ENCODE measurements around the gene SPEN.
"Not testable (repeated sequence)": the region's sequence is repeated elsewhere in the genome, so short reads cannot be mapped to it uniquely, and the experiment has no call there.

SPEN gene

DNA sequence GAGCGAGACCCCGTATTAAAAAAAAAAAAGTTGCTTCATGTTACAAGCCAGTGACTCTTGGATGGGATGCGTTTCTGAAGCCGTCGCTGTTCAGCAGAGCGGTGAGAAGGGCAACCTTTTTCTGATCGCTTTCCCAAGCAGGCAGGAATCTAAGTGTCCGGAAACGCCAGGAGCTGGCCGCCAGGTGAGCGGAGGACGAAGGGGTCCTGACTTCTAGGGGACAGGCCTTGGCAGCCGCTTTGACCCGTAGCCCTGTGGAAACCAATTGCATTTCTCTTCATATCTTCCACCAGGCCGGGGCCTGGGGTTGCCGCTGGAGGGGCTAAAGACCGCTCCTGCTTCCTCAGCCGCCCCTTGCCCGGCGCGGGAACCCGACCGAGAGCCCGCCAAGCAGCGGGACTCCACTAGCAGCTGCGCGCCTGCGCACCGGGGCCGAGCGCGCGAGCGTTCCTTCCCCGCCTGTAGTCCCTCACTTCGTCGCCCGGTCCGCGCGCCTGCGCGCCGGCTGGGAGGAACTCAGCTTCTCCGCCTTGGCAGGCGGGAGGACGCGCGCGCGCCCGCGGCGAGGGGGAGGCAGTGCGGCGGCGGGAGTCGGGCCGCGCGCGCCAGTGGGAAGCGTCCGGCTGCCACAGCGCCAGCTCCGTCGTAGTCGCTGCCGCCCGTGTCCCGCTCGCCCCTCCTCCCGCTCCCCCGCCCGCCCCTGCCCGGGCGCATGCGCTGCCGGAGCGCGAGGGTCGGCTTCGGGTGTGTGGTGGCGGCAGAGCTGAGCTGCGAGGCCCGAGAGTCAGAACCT, at the start of gene SPEN:
TSS of gene SPEN (plus strand) at position 608 of the 793 bp plus-strand sequence. CDS start 361 bp downstream, outside the sequence.
- peak; percentile 80 for DNase-seq (ENCODE audit: low read depth)

DNA sequence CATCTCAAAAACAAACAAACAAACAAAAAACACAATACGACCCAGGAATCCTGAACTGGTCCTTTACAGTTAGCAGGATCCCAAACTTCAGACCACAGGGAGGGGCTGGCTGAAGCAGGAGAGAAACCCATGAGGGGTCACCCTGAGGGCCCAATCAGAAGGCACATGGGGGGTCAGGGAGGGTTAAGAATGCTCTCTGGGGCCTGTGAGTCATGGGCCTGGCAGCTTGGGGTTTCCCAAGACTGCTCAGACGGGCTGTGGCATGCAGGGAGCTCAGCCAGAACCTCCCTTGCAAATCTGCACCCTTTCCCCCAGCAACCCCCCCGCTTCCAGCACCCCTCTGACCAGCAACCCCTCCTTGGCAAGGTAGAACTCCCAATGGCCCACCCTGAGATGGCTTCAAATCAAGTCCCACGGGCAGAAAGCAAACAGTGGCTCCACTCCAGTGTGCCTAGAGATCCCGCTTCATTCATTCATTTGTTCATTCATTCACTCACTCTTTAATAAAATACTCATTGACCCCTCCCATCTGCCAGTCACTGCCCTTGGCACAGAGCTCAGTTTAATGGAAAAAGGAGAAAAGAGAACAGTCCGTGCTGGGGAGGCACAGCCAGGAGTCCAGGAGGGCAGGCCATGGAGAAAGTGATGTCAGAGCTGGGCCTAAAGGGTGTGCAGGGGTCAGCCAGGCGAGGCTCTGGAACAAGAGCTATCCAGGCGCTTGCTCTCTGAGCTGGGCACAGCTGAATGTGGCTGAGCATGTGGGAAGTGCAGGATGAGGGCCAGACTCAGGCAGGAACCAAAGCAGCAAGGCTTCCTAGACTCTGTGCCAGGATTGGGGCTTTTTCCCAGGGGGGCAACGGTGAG, 48.3 kb upstream of the SPEN start:
- DNase-seq (ENCODE audit: low read depth) = peak; percentile 98

- peak; percentile 76 for DNase-seq (ENCODE audit: low read depth)
These were observed 47.3 kb upstream of the SPEN start for GRCh38 chr1:15799928-15800835.

DNA sequence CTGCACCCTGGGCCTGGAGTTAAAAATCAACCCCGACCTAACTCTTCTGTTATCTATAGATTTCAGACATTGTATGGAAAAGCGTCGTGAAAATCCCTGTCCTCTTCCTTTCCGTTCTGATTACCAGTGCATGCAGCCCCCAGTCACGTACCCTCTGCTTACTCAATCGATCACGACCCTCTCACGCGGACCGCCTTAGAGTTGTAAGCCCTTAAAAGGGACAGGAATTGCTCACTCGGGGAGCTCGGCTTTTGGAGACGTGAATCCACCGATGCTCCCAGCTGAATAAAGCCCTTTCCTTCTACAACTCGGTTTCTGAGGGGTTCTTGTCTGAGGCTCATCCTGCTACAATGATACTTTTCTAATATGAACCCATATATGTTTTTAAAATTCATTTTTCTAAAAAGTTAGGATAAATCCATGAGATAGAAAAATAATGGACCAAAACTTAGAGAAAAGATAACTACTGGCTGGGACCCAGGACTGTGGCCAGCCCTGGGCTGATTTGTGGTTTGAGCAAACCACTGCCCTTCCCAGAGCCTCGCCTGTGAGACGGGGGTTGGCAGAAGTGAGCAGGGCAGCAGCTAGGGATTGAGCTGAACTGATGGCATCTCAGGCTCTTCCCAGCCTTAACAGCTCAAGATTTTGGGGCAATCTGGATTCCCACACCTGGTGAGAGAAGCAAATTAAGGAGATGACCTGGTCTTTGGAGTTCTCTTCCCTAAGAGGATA, 45.1 kb upstream of the SPEN start:
- DNase-seq (ENCODE audit: low read depth) = no peak

- DNase-seq (ENCODE audit: low read depth) = no peak
These were observed 44.1 kb upstream of the SPEN start for GRCh38 chr1:15803380-15803779.

DNA sequence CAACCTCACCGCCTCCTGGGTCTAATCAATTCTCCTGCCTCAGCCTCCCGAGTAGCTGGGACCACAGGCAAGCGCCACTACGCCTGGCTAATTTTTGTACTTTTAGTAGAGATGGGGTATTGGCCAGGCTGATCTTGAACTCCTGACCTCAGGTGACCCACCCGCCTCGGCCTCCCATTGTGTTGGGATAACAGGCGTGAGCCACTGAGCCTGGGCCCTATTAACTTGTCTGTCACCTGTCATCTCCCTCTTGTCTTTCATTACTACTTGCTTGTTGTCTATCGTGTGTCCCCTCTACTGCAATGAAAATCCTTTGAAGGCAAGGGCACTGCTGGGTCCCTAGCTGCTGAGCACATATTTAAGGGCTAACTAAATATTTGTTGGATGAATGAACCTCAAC, 43.4 kb upstream of the SPEN start:
- no peak for DNase-seq (ENCODE audit: low read depth)

- DNase-seq (ENCODE audit: low read depth) = no peak
These were observed 40.4 kb upstream of the SPEN start for GRCh38 chr1:15807121-15807520.

DNA sequence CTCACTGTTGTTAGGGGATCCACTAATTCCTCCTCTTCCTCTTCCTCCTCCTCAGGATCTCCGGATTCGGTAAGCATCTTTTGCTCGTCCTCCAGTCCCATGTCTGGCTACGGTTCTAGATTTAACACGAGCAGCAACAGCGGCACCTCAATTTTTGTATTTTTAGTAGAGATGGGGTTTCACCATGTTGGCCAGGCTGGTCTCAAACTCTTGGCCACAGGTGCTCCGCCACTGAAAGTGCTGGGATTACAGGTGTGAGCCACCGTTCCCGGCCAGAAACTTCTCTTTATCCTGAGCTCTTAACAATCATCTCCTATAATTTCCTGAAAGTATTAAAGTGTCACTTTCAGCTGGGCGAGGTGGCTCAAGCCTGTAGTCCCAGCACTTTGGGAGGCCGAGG, 40.0 kb upstream of the SPEN start, which contains the start of gene UQCRHL:
TSS of gene UQCRHL (minus strand) at position 101 of the 400 bp plus-strand sequence. CDS start at position 101, 0 bp downstream.
- not testable (repeated sequence) for DNase-seq (ENCODE audit: low read depth)

DNA sequence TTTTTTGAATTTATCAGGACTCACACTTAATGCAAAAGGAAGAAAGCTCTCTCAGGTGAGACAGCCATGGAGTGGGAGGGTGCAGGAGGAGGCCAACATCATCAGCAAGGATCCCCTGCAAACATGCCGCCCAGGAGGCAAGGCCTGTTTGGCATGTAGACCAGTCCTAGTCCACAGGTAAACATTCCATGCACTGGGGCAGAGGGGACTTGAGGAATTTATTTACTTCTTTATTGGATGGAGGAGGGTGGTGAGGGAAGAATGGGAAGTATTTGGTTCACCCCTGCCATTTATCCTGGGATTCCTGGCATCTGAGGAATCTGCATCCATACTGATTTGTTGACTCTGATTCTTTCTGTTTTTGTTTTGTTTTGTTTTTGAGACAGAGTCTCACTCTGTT, 38.6 kb upstream of the SPEN start:
- DNase-seq (ENCODE audit: low read depth) = no peak

- DNase-seq (ENCODE audit: low read depth) = no peak
These were observed 37.4 kb upstream of the SPEN start for GRCh38 chr1:15810073-15810472.

- DNase-seq (ENCODE audit: low read depth) = no peak
These were observed 30.8 kb upstream of the SPEN start for GRCh38 chr1:15816674-15817073.

DNA sequence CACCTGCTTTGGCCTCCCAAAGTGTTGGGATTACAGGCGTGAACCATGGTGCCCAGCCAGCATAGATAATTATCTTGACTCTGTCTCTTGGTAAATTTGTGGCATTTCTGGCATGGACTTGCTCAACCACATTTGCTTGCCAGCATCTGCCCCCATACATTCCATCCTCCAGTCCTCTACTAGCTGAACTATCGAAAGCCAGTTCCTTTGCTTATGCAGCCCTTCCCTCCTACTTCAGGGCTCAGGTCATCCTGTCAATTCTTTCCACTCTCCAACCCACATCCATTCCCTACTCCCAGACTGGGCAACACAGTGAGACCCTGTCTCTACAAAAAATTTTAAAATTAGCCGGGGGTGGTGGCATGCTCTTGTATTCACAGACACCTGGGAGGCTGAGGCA, 27.0 kb upstream of the SPEN start:
- DNase-seq (ENCODE audit: low read depth) = no peak

- no peak for DNase-seq (ENCODE audit: low read depth)
These were observed 21.7 kb upstream of the SPEN start for GRCh38 chr1:15825800-15826199.

DNA sequence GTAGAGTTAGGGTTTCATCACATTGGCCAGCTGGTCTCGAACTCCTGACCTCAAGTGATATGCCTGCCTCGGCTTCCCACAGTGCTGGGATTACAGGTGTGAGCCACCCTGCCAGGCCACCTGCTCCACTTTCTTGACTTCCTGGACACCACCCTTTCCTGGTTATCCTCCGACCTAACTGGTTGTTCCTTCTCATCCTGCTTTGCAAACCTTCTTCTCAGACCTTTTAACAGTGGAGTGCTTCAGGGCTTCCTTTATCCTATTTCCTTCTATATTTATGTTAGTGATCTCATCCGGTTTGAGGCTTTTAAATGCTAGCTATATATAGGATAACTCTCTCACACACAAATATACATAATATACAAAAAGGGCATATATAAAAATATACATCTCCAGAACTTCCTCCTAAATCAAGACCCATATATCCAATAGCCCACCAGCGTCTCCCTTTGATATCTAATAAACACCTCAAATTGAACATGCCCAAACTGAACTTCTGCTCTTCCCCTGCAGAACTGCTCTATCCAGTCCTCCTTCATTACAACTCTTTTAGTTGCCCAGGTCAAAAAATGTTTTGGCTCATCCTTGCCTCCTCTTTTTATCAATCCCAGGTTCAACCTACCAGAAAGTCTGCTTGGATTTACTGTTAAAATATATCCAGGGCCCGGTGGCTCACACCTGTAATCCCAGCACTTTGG, 20.5 kb upstream of the SPEN start:
- no peak for DNase-seq (ENCODE audit: low read depth)

DNA sequence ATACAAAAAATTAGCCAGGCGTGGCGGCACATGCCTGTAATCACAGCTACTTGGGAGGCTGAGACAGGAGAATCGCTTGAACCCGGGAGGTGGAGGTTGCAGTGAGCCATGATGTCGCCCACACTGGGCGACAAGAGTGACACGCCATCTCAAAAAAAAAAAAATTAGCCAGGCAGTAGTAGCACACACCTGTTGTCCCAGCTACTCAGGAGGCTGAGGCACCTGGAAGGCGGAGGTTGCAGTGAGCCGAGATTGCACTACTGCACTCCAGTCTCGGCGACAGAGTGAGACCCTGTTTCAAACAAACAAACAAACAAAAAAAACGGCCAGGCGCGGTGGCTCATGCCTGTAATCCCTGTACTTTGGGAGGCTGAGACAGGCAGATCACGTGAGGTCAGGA, 19.9 kb upstream of the SPEN start:
- DNase-seq (ENCODE audit: low read depth) = not testable (repeated sequence)

DNA sequence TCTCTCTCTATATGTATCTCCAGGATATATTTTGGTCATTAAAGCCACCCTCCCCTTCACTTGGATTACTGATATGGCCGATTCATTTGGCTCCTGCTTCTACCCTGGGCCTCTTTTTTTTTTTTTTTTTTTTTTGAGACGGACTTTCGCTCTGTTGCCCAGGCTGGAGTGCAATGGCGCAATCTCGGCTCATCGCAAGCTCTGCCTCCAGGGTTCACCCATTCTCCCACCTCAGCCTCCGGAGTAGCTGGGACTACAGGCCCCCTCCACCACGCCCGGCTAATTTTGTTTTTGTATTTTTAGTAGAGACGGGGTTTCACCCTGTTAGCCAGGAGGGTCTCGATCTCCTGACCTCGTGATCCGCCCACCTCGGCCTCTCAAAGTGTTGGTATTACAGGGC, 18.6 kb upstream of the SPEN start:
- not testable (repeated sequence) for DNase-seq (ENCODE audit: low read depth)

DNA sequence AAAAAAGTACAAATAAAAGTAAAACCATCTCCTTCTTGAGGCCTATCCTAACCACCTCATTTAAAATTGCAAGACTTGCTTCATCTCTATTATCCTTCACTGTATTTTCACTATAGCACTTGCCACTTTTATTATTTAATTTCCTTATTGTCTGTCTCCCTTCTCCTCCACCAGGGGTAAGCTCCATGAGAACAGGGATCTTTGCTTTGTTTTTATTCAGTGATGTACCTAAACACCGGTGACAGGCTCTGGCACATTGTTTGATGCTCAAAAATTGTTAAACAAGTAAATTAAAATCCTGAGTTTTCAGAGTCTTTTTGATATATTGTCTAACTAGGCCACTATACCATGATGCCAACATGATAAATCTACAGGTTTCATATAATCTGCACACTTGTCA, 17.2 kb upstream of the SPEN start:
- no peak for DNase-seq (ENCODE audit: low read depth)

GRCh38 chr1:15833069-15833679, 14.3 kb upstream of the SPEN start:
- DNase-seq (ENCODE audit: low read depth) = no peak

DNA sequence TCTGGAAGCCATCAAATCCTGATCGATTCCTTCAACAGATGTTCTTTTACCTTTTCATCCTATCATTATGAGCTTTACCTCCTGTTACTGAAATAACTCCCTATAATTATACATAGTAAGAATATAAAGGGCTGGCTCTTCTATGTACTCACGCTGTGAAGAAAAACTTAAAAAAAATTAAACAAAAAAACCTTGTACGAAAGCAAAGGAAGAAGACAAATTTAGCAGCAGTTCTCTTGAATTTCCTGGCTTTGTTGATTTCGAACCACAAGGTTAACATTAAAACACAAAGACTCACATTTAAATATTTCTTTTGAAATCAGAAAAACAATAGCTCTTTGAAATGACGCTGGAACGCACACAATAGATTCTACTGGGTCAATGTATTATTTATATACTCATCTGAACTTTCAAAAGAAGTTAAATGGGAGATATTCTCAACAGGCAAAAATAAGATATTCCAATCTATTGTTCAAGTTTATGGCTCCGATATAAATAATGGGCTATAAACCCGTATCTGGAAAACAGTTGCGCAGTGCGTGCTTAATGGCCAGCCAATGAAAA, 13.6 kb upstream of the SPEN start:
- no peak for DNase-seq (ENCODE audit: low read depth)

Measured in HS-5 (cell line).